GM18868 (cell line): ENCODE results near the gene ATP6AP2.
"Not testable (repeated sequence)": the region's sequence is repeated elsewhere in the genome, so short reads cannot be mapped to it uniquely, and the experiment has no call there.

Source experiments
- ATAC-seq: cut with Tn5 transposase; IDR thresholded peaks from one replicate; pipeline ENCODE4 v1.9.1; 2021; ENCODE audit warnings: mild to moderate bottlenecking, moderate library complexity; ENCODE audit not compliant: unreplicated experiment

ATP6AP2 gene

GRCh38 chrX:40580537-40581335 lies at the start of gene ATP6AP2:
ATP6AP2 (plus strand) TSS chrX:40580970; CDS start chrX:40581066, 96 bp downstream.
- ATAC-seq: peak; percentile 94

GRCh38 chrX:40531056-40531826 lies 49.5 kb upstream of the ATP6AP2 start:
- ATAC-seq: no peak

GRCh38 chrX:40537310-40537709 lies 43.5 kb upstream of the ATP6AP2 start:
- no peak for ATAC-seq

GRCh38 chrX:40538406-40538805 lies 42.4 kb upstream of the ATP6AP2 start:
- no peak for ATAC-seq

GRCh38 chrX:40539214-40540142 lies 41.3 kb upstream of the ATP6AP2 start:
- peak; percentile 77 for ATAC-seq

- ATAC-seq: no peak
Measured at GRCh38 chrX:40542208-40542607, 38.6 kb upstream of the ATP6AP2 start.

- ATAC-seq: no peak
Measured at GRCh38 chrX:40542972-40543371, 37.8 kb upstream of the ATP6AP2 start.

GRCh38 chrX:40543661-40544328 lies 37.0 kb upstream of the ATP6AP2 start:
- ATAC-seq: no peak

GRCh38 chrX:40544343-40545266 lies 36.2 kb upstream of the ATP6AP2 start:
- no peak for ATAC-seq

GRCh38 chrX:40546870-40547269 lies 33.9 kb upstream of the ATP6AP2 start:
- ATAC-seq: no peak

GRCh38 chrX:40550066-40550465 lies 30.7 kb upstream of the ATP6AP2 start:
- no peak for ATAC-seq

GRCh38 chrX:40552768-40553167 lies 28.0 kb upstream of the ATP6AP2 start:
- ATAC-seq: no peak

GRCh38 chrX:40558590-40558989 lies 22.2 kb upstream of the ATP6AP2 start:
- ATAC-seq: no peak

GRCh38 chrX:40563784-40564183 lies 17.0 kb upstream of the ATP6AP2 start:
- ATAC-seq: no peak

- ATAC-seq: no peak
Measured at GRCh38 chrX:40564447-40564846, 16.3 kb upstream of the ATP6AP2 start.

- peak; percentile 82 for ATAC-seq
Measured at GRCh38 chrX:40570346-40571093, 10.2 kb upstream of the ATP6AP2 start.

- ATAC-seq: not testable (repeated sequence)
Measured at GRCh38 chrX:40571164-40571563, 9.6 kb upstream of the ATP6AP2 start.

- ATAC-seq: no peak
Measured at GRCh38 chrX:40571600-40571999, 9.2 kb upstream of the ATP6AP2 start.

GRCh38 chrX:40573763-40574162 lies 7.0 kb upstream of the ATP6AP2 start:
- ATAC-seq: no peak
